HG02798 (cell line): Measurements from ENCODE around the gene REG1B.

ENCODE experiments used
- ATAC-seq: cut with Tn5 transposase; IDR thresholded peaks from one replicate; pipeline ENCODE4 v1.9.1; 2021; ENCODE audit warnings: mild to moderate bottlenecking; ENCODE audit not compliant: unreplicated experiment, poor library complexity

Gene REG1B

GRCh38 chr2:79087785-79088364, at the start of gene REG1B:
Gene REG1B (minus strand): TSS chr2:79087993. CDS start chr2:79087612, 381 bp downstream.
- ATAC-seq: no peak

- ATAC-seq: no peak
Observed at GRCh38 chr2:79131687-79132086, 43.9 kb upstream of the REG1B start.

- no peak for ATAC-seq
Observed at GRCh38 chr2:79129804-79130203, 42.0 kb upstream of the REG1B start.

- ATAC-seq: no peak
Observed at GRCh38 chr2:79129260-79129659, 41.5 kb upstream of the REG1B start.

GRCh38 chr2:79128406-79128805, 40.6 kb upstream of the REG1B start:
- ATAC-seq: no peak

GRCh38 chr2:79125721-79125985, 37.9 kb upstream of the REG1B start:
- ATAC-seq: no peak

- no peak for ATAC-seq
Observed at GRCh38 chr2:79124907-79125720, 37.3 kb upstream of the REG1B start.

GRCh38 chr2:79122676-79123075, 34.9 kb upstream of the REG1B start:
- ATAC-seq: no peak

- no peak for ATAC-seq
Observed at GRCh38 chr2:79120194-79120713, 32.5 kb upstream of the REG1B start, which contains the start of gene REG1A. Gene REG1A (plus strand): TSS chr2:79120488. CDS start chr2:79120862, 374 bp downstream.

GRCh38 chr2:79116997-79117928, 29.5 kb upstream of the REG1B start:
- no peak for ATAC-seq

GRCh38 chr2:79114797-79115494, 27.2 kb upstream of the REG1B start:
- ATAC-seq: no peak

- ATAC-seq: no peak
Observed at GRCh38 chr2:79112269-79112668, 24.5 kb upstream of the REG1B start.

GRCh38 chr2:79105259-79105658, 17.5 kb upstream of the REG1B start:
- ATAC-seq: no peak

- no peak for ATAC-seq
Observed at GRCh38 chr2:79103214-79103613, 15.4 kb upstream of the REG1B start.

- ATAC-seq: no peak
Observed at GRCh38 chr2:79101024-79101423, 13.2 kb upstream of the REG1B start.

GRCh38 chr2:79100285-79100684, 12.5 kb upstream of the REG1B start:
- no peak for ATAC-seq

- ATAC-seq: no peak
Observed at GRCh38 chr2:79099140-79099686, 11.4 kb upstream of the REG1B start.

- ATAC-seq: no peak
Observed at GRCh38 chr2:79097843-79098242, 10.1 kb upstream of the REG1B start.

- ATAC-seq: no peak
Observed at GRCh38 chr2:79090693-79091092, 2.9 kb upstream of the REG1B start.

GRCh38 chr2:79086255-79086654, 1.5 kb downstream of the REG1B start:
- no peak for ATAC-seq
